GM21381 (cell line): ENCODE results near the gene GRID1.

ENCODE experiments used
- ATAC-seq: cut with Tn5 transposase; IDR thresholded peaks from one replicate; pipeline ENCODE4 v1.9.1; 2021; ENCODE audit warnings: mild to moderate bottlenecking, moderate library complexity; ENCODE audit not compliant: unreplicated experiment

The GRID1 gene

GRCh38 chr10:86153751-86154150, 212.8 kb downstream of the GRID1 start:
- no peak for ATAC-seq

- no peak for ATAC-seq
Measured at GRCh38 chr10:86152911-86153310, 213.7 kb downstream of the GRID1 start.

DNA sequence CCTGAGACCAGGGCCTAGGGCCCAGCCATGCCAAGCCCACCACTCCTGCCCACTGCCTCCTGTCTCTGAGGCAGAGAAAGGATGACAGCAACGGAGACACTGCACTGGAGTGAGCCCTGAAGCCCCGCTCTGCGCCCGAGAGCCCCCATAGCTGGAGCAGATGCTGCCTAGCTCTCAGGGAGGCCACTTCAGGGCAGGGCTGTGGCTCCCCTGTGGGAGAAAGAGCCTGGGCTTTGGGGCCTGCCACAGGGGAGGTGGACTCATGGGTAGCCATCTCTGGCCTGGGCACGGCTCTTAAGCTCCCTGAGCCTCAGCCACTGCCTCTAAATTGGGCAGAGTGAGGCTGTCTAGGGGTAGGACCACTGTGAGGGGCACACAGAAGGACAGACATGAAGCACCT, 214.2 kb downstream of the GRID1 start:
- ATAC-seq, result no peak

DNA sequence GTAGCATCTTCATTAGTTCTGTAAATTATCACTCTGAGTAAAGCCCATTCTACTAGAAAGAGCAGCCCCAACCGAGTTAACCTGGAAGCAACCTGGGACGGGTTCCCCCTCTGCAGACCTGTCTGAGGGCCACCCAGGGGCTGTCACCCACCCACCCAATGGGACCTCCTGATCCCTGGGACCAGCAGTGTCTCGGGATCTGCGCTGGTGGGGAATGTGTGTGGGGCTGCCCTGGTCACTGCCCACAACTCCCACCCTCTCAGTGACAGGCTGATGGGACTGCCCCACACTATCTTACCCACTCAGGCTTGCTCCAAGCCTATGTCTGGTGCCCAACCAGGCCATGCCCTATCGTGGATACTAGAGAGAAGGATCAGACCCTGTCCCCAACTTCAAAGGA, 215.0 kb downstream of the GRID1 start:
- no peak for ATAC-seq

DNA sequence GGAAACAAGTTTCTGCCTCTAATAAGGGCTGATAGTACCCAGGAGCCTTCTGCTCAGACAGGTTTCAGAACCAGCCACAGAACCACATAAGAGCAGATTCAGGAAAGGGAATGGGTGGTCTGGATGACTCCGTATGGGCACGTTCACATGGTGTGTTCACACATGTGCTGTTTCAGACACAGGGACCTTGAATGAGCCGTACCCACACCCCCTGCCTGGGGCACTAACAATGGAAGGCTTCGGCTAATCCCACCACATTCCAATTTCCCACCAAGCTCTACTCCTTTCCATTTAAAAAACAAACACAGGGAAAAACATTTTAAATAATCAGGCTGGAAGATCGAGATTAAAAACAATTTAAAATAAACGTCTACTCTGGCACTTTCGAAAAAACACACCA, 217.3 kb downstream of the GRID1 start:
- ATAC-seq, result no peak

DNA sequence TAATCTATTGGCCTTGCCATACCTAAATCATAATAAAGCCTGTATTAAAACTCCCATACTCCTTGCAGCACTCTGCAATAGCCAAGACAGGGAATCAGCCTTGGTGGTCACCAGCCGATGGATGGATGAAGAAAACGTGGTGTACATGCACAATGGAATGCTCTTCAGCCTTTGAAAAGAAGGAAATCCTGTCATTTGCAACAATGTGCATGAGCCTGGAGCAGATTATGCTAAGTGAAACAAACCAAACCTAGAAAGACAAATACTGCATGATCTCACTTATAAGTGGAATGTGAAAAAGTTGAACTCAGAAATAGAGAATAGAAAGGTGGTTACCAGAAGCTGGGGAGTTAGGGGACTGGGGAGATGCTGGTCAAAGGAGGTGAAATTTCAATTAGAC, 218.5 kb downstream of the GRID1 start:
- no peak for ATAC-seq

DNA sequence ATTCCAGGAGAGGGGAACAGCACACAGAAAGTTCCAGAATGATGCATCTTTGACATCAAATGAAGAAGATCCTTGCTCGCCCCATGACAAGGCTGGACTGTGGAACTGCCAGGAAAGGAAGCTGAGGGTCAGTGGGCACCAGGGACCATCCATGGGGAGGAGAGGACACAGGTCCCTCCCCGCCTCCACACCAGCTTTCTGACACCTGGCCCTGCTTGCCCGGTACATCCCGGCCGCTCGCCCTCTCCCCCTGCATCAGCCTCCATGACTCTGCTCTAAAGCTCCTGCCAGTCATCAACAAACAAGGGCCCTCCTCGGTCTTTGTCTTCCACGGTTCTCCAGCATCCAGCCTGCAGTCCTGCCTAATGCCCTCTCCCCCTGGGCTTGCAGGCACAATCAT, 222.3 kb downstream of the GRID1 start:
- no peak for ATAC-seq

- ATAC-seq, result no peak
Measured at GRCh38 chr10:86141896-86142295, 224.7 kb downstream of the GRID1 start.

DNA sequence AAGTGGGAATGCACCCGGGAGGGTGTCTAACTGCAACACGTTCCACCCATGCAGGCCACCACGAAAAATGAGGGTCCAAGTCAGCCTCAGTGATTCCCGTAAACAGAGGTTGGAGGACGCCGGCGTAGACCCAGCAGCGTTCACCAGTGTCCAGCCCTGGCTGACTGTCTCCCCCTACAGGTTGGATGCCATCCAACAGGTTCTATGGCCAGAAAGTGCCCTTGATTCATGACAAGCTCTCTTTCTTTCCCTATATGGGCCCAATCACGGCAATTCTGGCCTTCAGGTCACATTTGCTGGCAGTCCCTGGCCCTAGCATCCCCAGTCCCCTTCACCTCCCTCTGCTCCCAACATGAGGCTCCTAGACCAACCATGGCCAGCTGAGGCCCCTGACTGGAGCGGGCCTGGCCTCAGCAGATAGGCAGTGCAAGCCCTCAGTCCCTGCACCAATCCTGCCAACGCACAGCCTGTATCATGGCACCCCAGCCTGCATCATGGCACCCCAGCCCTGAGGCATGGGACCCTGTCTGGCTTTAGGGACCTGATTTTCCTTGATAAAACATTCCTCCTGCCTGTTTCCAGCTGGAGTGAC, 227.4 kb downstream of the GRID1 start:
- no peak for ATAC-seq

DNA sequence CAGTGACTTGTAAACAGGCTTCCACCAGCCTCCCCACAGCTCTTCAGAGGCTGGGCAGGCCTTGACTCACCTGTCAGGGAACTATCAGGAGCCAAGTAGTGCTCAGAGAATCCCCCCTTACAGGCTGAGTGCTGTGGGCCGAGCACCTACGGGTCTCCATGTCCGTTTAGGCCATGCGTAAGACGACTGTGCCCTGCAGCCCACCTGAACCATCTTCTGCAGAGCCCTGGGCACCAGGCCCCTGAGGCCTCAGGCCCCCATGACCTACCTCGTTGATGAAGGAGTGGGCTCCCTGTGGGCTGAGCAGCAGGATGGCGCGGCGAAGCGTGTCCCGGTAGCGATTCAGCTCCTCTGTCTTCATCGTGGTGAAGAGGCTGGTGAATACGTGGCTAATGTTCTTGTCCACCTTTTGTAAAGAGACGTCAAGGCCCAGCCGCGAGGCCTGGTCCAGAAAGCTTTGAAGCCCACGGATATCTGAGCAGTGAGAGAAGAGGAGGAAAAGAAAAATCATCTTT, 228.0 kb downstream of the GRID1 start:
- no peak for ATAC-seq

DNA sequence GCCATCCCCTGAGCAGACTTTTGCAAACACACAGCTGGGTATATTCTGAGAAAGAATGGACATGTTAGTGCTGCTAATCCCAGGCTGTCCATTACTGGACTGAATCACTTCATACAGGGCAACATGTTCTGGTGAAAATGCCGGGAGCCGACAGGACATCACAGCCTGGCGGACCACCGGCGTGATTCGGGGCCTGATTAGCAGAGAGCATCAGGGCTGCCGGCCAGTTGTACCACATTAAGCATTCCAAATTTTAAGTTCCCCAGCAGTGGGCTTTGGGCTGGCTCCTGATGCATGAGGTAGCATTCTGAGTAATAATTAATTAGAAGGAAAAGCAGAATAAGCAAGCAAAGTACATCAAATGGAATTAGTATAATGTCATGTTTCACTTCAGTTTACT, 229.0 kb downstream of the GRID1 start:
- no peak for ATAC-seq

DNA sequence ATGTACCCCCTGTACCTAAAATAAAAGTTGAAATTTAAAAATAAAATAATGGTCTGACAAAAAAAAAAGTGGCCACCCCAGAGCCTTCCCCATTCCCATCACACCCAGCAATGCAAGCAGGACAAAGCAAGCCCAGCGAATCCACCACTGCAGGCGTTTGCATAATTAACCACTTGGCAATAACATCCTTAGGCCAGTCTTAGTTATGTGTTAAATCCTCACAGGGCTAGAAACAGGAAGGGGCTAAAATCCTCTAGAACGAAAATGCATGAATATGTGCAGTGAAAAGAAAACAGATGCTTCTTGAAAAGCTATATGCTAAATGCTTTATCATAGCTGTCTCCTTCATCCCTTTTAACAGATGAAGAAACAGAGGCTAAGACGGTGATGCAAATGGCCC, 229.7 kb downstream of the GRID1 start:
- ATAC-seq, result no peak

- ATAC-seq, result no peak
Measured at GRCh38 chr10:86135191-86135590, 231.4 kb downstream of the GRID1 start.

- ATAC-seq, result no peak
Measured at GRCh38 chr10:86130737-86131475, 235.7 kb downstream of the GRID1 start.

DNA sequence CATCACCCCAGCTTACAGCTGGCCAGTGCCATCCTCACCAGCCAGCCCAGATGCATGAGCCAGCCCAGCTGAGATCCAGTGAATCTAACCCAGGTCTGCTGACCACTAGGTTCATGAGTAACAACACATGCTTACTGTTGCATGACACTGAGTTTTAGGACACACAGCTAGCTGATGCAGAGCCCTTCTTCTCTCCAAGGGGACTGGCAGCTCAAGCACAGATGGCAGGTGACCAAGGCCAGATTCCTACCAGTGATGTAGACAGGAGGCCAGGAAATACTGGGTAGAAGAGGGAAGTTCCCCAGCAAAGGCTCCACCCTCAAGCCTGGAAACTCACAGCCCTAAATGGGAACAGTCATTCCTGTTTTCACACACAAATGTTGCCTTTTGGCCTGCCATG, 236.6 kb downstream of the GRID1 start:
- no peak for ATAC-seq

DNA sequence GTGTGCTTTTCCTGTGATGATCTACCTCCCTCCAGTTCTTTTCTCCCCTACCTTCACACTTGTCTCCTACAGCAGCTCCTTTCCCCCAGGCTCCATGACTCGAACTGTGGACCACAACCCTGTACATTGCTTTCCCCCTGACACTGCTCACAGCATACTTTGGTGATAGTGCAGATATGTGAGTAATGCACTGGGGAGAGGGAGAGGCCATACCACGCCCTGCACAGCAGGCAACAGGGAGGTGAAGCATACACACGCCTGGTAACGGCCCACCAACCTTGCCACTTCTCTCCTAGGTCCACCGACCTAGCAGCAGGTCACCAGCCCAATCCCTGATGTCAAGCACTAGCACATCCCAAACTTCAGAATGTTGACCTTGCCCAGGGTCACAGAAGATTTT, 238.2 kb downstream of the GRID1 start:
- no peak for ATAC-seq

DNA sequence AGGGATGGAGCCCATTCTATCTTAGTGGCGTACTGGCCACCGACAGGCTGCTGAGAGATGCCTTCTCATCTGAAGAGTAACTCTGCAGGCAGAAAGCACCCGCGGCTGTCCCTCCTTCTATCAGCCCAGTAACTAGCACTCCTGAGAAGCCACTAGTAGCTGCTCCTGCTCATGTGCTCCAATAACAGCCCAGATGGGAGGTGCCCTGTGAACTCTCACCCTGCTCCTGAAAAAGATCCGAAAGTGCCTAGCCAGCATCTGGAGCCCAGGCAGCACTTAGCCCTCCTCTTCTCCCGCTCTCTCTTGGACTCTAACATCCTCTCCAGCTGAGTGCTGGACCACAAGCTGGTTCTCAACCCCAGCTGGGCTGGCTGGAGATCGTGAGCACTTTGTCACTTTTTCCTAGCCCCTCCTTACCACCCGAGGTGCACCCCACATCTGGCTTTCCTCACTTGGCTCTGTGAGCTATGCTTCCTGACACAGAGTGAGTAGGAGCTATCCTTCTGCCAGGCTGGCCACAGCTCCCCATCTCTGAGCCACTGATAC, 239.2 kb downstream of the GRID1 start:
- no peak for ATAC-seq

- ATAC-seq, result no peak
Measured at GRCh38 chr10:86124734-86125133, 241.9 kb downstream of the GRID1 start.

GRCh38 chr10:86123715-86124114, 242.9 kb downstream of the GRID1 start:
- no peak for ATAC-seq

GRCh38 chr10:86123304-86123703, 243.3 kb downstream of the GRID1 start:
- no peak for ATAC-seq

- no peak for ATAC-seq
Measured at GRCh38 chr10:86122646-86123045, 243.9 kb downstream of the GRID1 start.

- ATAC-seq, result no peak
Measured at GRCh38 chr10:86121200-86121599, 245.4 kb downstream of the GRID1 start.
